HepG2 (cell line): ENCODE results near the gene CADM4. TPM values are rescaled to one million over a fixed set of nuclear protein-coding genes. Genes with fewer than 3 reads are reported as not detected.
A peak's percentile ranks its signal among the peaks of the same experiment; 100 is the strongest.

Source experiments
- BHLHE40 ChIP-seq: IDR thresholded peaks from 2 replicates; pipeline ENCODE4 v1.6.1; 2011; ENCODE audit warnings: low read length, improper control_type of control experiment
- FOXP1 ChIP-seq, 2 experiments: fragments of 450-650 bp in 1 of 2; IDR thresholded peaks; 2 replicates each; pipeline ENCODE4 v1.6.1; 2017 to 2018; ENCODE audit warnings: antibody characterized with exemption in 1 of 2
- HOXD1 ChIP-seq: sonication (generic); formaldehyde crosslinking; IDR thresholded peaks from 2 replicates; pipeline ENCODE4 v1.5.0; 2020; ENCODE audit warnings: missing genetic modification reagents
- IKZF4 ChIP-seq: sonication (generic); formaldehyde crosslinking; IDR thresholded peaks from 2 replicates; pipeline ENCODE4 v1.5.1; 2020; ENCODE audit warnings: borderline replicate concordance, mild to moderate bottlenecking, low read depth, missing genetic modification reagents; ENCODE audit errors: not compliant biosample characterization
- MED13 ChIP-seq: sonication (generic); formaldehyde crosslinking; IDR thresholded peaks from 2 replicates; pipeline ENCODE4 v1.5.0; 2020; ENCODE audit warnings: missing genetic modification reagents
- PITX1 ChIP-seq: sonication (generic); formaldehyde crosslinking; IDR thresholded peaks from 2 replicates; pipeline ENCODE4 v1.5.1; 2020; ENCODE audit warnings: mild to moderate bottlenecking, missing genetic modification reagents
- ZNF343 ChIP-seq: sonication (generic); formaldehyde crosslinking; IDR thresholded peaks from 2 replicates; pipeline ENCODE4 v1.4.0; 2020; ENCODE audit warnings: mild to moderate bottlenecking, missing genetic modification reagents
- ZNF546 ChIP-seq: sonication (generic); formaldehyde crosslinking; conservative IDR thresholded peaks from 2 replicates; pipeline ENCODE4 v1.8.1; 2023; ENCODE audit warnings: mild to moderate bottlenecking, missing genetic modification reagents
- ZNF589 ChIP-seq: sonication (generic); formaldehyde crosslinking; conservative IDR thresholded peaks from 2 replicates; pipeline ENCODE4 v1.8.0; 2022; ENCODE audit warnings: mild to moderate bottlenecking, moderate library complexity, missing genetic modification reagents
- ZNF772 ChIP-seq: sonication (generic); formaldehyde crosslinking; IDR thresholded peaks from 2 replicates; pipeline ENCODE4 v1.5.0; 2020; ENCODE audit warnings: mild to moderate bottlenecking, missing genetic modification reagents
- ZSCAN25 ChIP-seq: sonication (generic); formaldehyde crosslinking; IDR thresholded peaks from 2 replicates; pipeline ENCODE4 v1.8.0; 2022; ENCODE audit warnings: mild to moderate bottlenecking, missing genetic modification reagents
- polyA plus RNA-seq, 8 experiments: library from polyadenylated mRNA; depleted of rRNA in 3 of 8; stranded (reverse) in 7 of 8; unstranded in 1 of 8; fragments of >200 nt; fragmentation: Illumina TruSeq in 4 of 8; extraction: Trizol in 4 of 8; gene quantifications; 2 replicates each; pipeline versions ENCODE4 v1.2.1 to v1.2.3, GENCODE V29; 2011 to 2016; ENCODE audit warnings: low read depth in 4 of 8, missing spikeins in 1 of 8, mixed read lengths in 1 of 8; ENCODE audit not compliant: insufficient read depth in 1 of 8
- total RNA-seq, 5 experiments: library from RNA; depleted of rRNA; stranded (reverse); fragments of >200 nt; fragmentation: Illumina TruSeq; extraction: Trizol; gene quantifications; 2 replicates each; pipeline ENCODE4 v1.2.3, GENCODE V29; 2016; ENCODE audit warnings: low read depth in 1 of 5
- TF ChIP-seq, protein P1 (sequence below): sonication (generic); formaldehyde crosslinking; IDR thresholded peaks from 2 replicates; pipeline ENCODE4 v1.4.0; 2020; ENCODE audit warnings: missing genetic modification reagents
- TF ChIP-seq, protein P2 (sequence below): sonication (generic); formaldehyde crosslinking; IDR thresholded peaks from 2 replicates; pipeline ENCODE4 v1.4.0; 2020; ENCODE audit warnings: missing genetic modification reagents
- TF ChIP-seq, protein P3 (sequence below): sonication (generic); formaldehyde crosslinking; IDR thresholded peaks from 2 replicates; pipeline ENCODE4; 2020; ENCODE audit warnings: missing genetic modification reagents, mild to moderate bottlenecking, borderline replicate concordance
- TF ChIP-seq, protein P4 (sequence below): IDR thresholded peaks from 2 replicates; pipeline ENCODE4 v1.6.1; 2016; ENCODE audit warnings: low read depth, control low read depth

CADM4 gene
- total and polyA plus RNA-seq, 2 of the 13 experiments (the other 11 are each of a cell fraction or from before 2014, with no cell fraction given) = 8.5 to 16.0 TPM

DNA sequence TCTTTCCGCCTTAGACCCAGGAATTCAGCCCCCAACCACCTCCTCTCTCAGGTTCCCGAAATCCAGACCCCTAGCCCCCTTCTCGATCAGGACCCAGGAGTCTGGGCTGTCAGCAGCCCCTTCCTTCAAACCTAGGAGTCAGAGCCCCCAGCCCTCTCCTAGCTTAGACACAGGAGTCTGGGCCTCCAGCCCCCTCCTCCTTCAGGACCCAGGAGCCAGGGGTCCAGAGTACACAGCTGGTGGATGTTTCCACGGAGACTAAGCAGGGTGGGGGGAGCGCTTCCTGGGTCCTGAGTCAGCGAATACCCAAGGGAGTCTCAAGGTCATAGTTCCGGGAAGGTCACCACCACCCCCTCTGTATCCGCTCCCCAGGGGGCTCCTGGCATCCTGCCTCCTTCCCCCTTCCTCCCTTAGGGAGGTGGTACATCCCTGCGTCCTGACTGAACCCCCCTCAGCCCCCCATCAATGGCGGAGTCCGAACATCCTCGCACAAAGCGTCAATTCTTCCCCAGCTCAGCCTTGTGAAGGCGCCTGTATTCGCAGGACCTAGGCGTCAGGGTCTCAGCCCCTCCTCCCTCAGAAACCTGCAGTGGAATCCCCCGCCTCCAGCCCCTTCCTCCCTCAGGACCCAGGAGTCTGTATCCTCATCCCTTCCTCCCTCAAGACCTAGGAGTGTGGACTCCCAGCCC, 4.6 kb downstream of the CADM4 start (continued):
- TF ChIP-seq, protein P1, sequence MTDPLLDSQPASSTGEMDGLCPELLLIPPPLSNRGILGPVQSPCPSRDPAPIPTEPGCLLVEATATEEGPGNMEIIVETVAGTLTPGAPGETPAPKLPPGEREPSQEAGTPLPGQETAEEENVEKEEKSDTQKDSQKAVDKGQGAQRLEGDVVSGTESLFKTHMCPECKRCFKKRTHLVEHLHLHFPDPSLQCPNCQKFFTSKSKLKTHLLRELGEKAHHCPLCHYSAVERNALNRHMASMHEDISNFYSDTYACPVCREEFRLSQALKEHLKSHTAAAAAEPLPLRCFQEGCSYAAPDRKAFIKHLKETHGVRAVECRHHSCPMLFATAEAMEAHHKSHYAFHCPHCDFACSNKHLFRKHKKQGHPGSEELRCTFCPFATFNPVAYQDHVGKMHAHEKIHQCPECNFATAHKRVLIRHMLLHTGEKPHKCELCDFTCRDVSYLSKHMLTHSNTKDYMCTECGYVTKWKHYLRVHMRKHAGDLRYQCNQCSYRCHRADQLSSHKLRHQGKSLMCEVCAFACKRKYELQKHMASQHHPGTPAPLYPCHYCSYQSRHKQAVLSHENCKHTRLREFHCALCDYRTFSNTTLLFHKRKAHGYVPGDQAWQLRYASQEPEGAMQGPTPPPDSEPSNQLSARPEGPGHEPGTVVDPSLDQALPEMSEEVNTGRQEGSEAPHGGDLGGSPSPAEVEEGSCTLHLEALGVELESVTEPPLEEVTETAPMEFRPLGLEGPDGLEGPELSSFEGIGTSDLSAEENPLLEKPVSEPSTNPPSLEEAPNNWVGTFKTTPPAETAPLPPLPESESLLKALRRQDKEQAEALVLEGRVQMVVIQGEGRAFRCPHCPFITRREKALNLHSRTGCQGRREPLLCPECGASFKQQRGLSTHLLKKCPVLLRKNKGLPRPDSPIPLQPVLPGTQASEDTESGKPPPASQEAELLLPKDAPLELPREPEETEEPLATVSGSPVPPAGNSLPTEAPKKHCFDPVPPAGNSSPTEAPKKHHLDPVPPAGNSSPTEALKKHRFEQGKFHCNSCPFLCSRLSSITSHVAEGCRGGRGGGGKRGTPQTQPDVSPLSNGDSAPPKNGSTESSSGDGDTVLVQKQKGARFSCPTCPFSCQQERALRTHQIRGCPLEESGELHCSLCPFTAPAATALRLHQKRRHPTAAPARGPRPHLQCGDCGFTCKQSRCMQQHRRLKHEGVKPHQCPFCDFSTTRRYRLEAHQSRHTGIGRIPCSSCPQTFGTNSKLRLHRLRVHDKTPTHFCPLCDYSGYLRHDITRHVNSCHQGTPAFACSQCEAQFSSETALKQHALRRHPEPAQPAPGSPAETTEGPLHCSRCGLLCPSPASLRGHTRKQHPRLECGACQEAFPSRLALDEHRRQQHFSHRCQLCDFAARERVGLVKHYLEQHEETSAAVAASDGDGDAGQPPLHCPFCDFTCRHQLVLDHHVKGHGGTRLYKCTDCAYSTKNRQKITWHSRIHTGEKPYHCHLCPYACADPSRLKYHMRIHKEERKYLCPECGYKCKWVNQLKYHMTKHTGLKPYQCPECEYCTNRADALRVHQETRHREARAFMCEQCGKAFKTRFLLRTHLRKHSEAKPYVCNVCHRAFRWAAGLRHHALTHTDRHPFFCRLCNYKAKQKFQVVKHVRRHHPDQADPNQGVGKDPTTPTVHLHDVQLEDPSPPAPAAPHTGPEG = no peak
- TF ChIP-seq BHLHE40 = peak; percentile 90
- TF ChIP-seq FOXP1 (IDR thresholded peaks at IDR 0.05) = no peak
- TF ChIP-seq FOXP1 (CRISPR knock-in tag; IDR thresholded peaks at IDR 0.05) = 0 out of 2 replicates have a peak, but pooled peaks have one; percentile 7
- TF ChIP-seq IKZF4 = no peak
- no peak for TF ChIP-seq PITX1 (CRISPR knock-in tag)
- TF ChIP-seq ZNF546 (CRISPR knock-in tag) = no peak
- TF ChIP-seq, protein P2, sequence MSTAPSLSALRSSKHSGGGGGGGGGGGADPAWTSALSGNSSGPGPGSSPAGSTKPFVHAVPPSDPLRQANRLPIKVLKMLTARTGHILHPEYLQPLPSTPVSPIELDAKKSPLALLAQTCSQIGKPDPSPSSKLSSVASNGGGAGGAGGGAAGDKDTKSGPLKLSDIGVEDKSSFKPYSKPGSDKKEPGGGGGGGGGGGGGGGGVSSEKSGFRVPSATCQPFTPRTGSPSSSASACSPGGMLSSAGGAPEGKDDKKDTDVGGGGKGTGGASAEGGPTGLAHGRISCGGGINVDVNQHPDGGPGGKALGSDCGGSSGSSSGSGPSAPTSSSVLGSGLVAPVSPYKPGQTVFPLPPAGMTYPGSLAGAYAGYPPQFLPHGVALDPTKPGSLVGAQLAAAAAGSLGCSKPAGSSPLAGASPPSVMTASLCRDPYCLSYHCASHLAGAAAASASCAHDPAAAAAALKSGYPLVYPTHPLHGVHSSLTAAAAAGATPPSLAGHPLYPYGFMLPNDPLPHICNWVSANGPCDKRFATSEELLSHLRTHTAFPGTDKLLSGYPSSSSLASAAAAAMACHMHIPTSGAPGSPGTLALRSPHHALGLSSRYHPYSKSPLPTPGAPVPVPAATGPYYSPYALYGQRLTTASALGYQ (CRISPR knock-in tag) = no peak
- TF ChIP-seq, protein P3, sequence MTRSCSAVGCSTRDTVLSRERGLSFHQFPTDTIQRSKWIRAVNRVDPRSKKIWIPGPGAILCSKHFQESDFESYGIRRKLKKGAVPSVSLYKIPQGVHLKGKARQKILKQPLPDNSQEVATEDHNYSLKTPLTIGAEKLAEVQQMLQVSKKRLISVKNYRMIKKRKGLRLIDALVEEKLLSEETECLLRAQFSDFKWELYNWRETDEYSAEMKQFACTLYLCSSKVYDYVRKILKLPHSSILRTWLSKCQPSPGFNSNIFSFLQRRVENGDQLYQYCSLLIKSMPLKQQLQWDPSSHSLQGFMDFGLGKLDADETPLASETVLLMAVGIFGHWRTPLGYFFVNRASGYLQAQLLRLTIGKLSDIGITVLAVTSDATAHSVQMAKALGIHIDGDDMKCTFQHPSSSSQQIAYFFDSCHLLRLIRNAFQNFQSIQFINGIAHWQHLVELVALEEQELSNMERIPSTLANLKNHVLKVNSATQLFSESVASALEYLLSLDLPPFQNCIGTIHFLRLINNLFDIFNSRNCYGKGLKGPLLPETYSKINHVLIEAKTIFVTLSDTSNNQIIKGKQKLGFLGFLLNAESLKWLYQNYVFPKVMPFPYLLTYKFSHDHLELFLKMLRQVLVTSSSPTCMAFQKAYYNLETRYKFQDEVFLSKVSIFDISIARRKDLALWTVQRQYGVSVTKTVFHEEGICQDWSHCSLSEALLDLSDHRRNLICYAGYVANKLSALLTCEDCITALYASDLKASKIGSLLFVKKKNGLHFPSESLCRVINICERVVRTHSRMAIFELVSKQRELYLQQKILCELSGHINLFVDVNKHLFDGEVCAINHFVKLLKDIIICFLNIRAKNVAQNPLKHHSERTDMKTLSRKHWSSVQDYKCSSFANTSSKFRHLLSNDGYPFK = peak; percentile 73; the same call in 1 of the 2 replicates
- 0 out of 2 replicates have a peak, but pooled peaks have one; percentile 19 for TF ChIP-seq ZSCAN25 (CRISPR knock-in tag)
- TF ChIP-seq ZNF772 (CRISPR knock-in tag) = 0 out of 2 replicates have a peak, but pooled peaks have one; percentile 14
- TF ChIP-seq, protein P4, sequence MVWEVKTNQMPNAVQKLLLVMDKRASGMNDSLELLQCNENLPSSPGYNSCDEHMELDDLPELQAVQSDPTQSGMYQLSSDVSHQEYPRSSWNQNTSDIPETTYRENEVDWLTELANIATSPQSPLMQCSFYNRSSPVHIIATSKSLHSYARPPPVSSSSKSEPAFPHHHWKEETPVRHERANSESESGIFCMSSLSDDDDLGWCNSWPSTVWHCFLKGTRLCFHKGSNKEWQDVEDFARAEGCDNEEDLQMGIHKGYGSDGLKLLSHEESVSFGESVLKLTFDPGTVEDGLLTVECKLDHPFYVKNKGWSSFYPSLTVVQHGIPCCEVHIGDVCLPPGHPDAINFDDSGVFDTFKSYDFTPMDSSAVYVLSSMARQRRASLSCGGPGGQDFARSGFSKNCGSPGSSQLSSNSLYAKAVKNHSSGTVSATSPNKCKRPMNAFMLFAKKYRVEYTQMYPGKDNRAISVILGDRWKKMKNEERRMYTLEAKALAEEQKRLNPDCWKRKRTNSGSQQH (CRISPR knock-in tag) = peak; percentile 35; the same call in 1 of the 2 replicates
- TF ChIP-seq ZNF589 (CRISPR knock-in tag) = no peak
- no peak for TF ChIP-seq HOXD1 (CRISPR knock-in tag)
- no peak for TF ChIP-seq MED13 (CRISPR knock-in tag)
- TF ChIP-seq ZNF343 = peak; percentile 67; the same call in 1 of the 2 replicates
